HL-60 (cell line): ENCODE measurements around the gene HS6ST3.

Experiments used
- CTCF ChIP-seq: IDR thresholded peaks from one replicate; pipeline ENCODE4 v1.5.1; 2011; ENCODE audit warnings: low read length, control low read depth, inconsistent platforms; ENCODE audit not compliant: insufficient read depth
- POLR2AphosphoS5 ChIP-seq: IDR thresholded peaks from 2 replicates; pipeline ENCODE4 v1.6.1; 2012; ENCODE audit warnings: low read depth

GRCh38 chr13:96090240-96091101 is 564 bp downstream of the HS6ST3 start:
- no peak for TF ChIP-seq CTCF
- TF ChIP-seq POLR2AphosphoS5, result no peak
